PC-9 (cell line): ENCODE measurements around the gene TREML4. TPM values are rescaled to one million over a fixed set of nuclear protein-coding genes. Genes with fewer than 3 reads are reported as not detected.

Experiments used
- BruUV-seq: library from RNA; stranded (reverse); fragments of 400-500 nt; replicated peaks from 2 replicates; lab custom pipeline; 2021; lab: Mats Ljungman, UMichigan
- CTCF ChIA-PET: fragments of 300-600 bp; sonication (Branson Sonifier 250); formaldehyde crosslinking; loops from one replicate; lab custom pipeline; 2022; ENCODE audit warnings: antibody characterized with exemption; lab: Charles Lee
- POLR2A ChIA-PET: fragments of 300-600 bp; sonication (Branson Sonifier 250); formaldehyde crosslinking; loops from one replicate; lab custom pipeline; 2022; ENCODE audit warnings: antibody characterized with exemption; ENCODE audit not compliant: unreplicated experiment; lab: Charles Lee
- DNase-seq, 2 experiments: peaks; one replicate each; pipeline versions ENCODE4 v3.0.0 to v3.0.0-alpha.2; 2015 to 2022; ENCODE audit warnings: mixed read lengths in 1 of 2
- H2AFZ ChIP-seq: fragments of 200-600 bp; sonication (generic); 2 replicates; pipeline ENCODE4 v1.8.1; 2017; ENCODE audit warnings: antibody characterized with exemption
- H3F3A ChIP-seq: fragments of 200-600 bp; sonication (generic); 2 replicates; pipeline ENCODE4 v1.8.1; 2017; ENCODE audit warnings: antibody characterized with exemption, mild to moderate bottlenecking, low read depth; ENCODE audit not compliant: insufficient read depth
- H3K27ac ChIP-seq: fragments of 200-600 bp; sonication (generic); 2 replicates; pipeline ENCODE4 v1.6.1; 2016; ENCODE audit warnings: mixed run types
- H3K27me3 ChIP-seq: fragments of 200-600 bp; sonication (generic); 2 replicates; pipeline ENCODE4 v1.6.1; 2016; ENCODE audit warnings: low read depth, mixed run types; ENCODE audit not compliant: insufficient read depth
- H3K36me3 ChIP-seq: fragments of 200-600 bp; sonication (generic); 2 replicates; pipeline ENCODE4 v1.6.1; 2016; ENCODE audit warnings: low read depth, mixed run types
- H3K4me1 ChIP-seq: fragments of 200-600 bp; sonication (generic); replicated peaks from 2 replicates; pipeline ENCODE4 v1.6.1; 2016; ENCODE audit warnings: mixed run types; ENCODE audit not compliant: insufficient read depth
- H3K4me2 ChIP-seq: fragments of 200-600 bp; sonication (generic); 2 replicates; pipeline ENCODE4 v1.6.1; 2017; ENCODE audit warnings: mixed run types
- H3K4me3 ChIP-seq: fragments of 200-600 bp; sonication (generic); 2 replicates; pipeline ENCODE4 v1.6.1; 2016; ENCODE audit warnings: mixed run types
- H3K79me2 ChIP-seq: fragments of 200-600 bp; sonication (generic); 2 replicates; pipeline ENCODE4 v1.6.1; 2017; ENCODE audit warnings: low read depth, mixed run types
- H3K9me2 ChIP-seq: fragments of 200-600 bp; sonication (generic); 2 replicates; pipeline ENCODE4 v1.8.1; 2017; ENCODE audit warnings: mild to moderate bottlenecking; ENCODE audit not compliant: insufficient read depth
- H3K9me3 ChIP-seq: fragments of 200-600 bp; sonication (generic); 2 replicates; pipeline ENCODE4 v1.8.1; 2016; ENCODE audit warnings: low read depth; ENCODE audit not compliant: insufficient read depth
- H4K20me1 ChIP-seq: fragments of 200-600 bp; sonication (generic); 2 replicates; pipeline ENCODE4 v1.8.1; 2017; ENCODE audit not compliant: insufficient read depth
- EZH2 ChIP-seq: fragments of 200-600 bp; sonication (generic); IDR thresholded peaks from 2 replicates; pipeline ENCODE4 v1.8.0; 2017; ENCODE audit warnings: antibody characterized with exemption, low read depth
- intact Hi-C: fragments of 100-400 bp; cut with micrococcal nuclease; formaldehyde crosslinking; loops from one replicate; pipeline ENCODE4 v1.10.0; 2022; ENCODE audit not compliant: unreplicated experiment
- total RNA-seq: library from RNA; stranded (reverse); gene quantifications from 2 replicates; pipeline ENCODE4 v1.2.3, GENCODE V29; 2021
- TF ChIP-seq, protein P1 (sequence below): fragments of 200-600 bp; sonication (generic); conservative IDR thresholded peaks from 2 replicates; pipeline ENCODE4 v1.6.1; 2017; ENCODE audit warnings: mixed run types, antibody characterized with exemption, mild to moderate bottlenecking, moderate library complexity

Gene TREML4
- total RNA-seq, 1 experiment from 2014 or later: not detected

GRCh38 chr6:41280381-41281057 lies 52.4 kb downstream of the TREML4 start:
- 0 out of 2 replicates have a peak, but pooled peaks cover 11% of the 10 kb centered on the region for H3K27me3 ChIP-seq
- CTCF ChIA-PET: no interaction called here
- H3K27ac ChIP-seq: no peak overlapping the region
- BruUV-seq: no TSS peak
- H4K20me1 ChIP-seq: no peaks in the 10 kb centered on the region
- no peak overlapping the region for H2AFZ ChIP-seq
- H3K4me2 ChIP-seq: peak overlapping the region; percentile 16; the same call in 1 of the 2 replicates
- H3K79me2 ChIP-seq: no peaks in the 10 kb centered on the region
- H3F3A ChIP-seq: no peaks in the 10 kb centered on the region
- DNase-seq: no peak
- no peaks in the 10 kb centered on the region for H3K36me3 ChIP-seq
- no peak overlapping the region for H3K4me3 ChIP-seq
- POLR2A ChIA-PET: no interaction called here
- H3K9me3 ChIP-seq: no peaks in the 10 kb centered on the region
- H3K4me1 ChIP-seq: no peaks in the 10 kb centered on the region
- TF ChIP-seq, protein P1, sequence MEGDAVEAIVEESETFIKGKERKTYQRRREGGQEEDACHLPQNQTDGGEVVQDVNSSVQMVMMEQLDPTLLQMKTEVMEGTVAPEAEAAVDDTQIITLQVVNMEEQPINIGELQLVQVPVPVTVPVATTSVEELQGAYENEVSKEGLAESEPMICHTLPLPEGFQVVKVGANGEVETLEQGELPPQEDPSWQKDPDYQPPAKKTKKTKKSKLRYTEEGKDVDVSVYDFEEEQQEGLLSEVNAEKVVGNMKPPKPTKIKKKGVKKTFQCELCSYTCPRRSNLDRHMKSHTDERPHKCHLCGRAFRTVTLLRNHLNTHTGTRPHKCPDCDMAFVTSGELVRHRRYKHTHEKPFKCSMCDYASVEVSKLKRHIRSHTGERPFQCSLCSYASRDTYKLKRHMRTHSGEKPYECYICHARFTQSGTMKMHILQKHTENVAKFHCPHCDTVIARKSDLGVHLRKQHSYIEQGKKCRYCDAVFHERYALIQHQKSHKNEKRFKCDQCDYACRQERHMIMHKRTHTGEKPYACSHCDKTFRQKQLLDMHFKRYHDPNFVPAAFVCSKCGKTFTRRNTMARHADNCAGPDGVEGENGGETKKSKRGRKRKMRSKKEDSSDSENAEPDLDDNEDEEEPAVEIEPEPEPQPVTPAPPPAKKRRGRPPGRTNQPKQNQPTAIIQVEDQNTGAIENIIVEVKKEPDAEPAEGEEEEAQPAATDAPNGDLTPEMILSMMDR: no peak
- TF ChIP-seq EZH2: no peak
- H3K9me2 ChIP-seq: no peaks in the 10 kb centered on the region
- intact Hi-C loops: no loop called here

- no peaks in the 10 kb centered on the region for H3K27me3 ChIP-seq
- no peaks in the 10 kb centered on the region for H3K9me2 ChIP-seq
- no peak overlapping the region for H3K4me2 ChIP-seq
- H2AFZ ChIP-seq: no peak overlapping the region
- no peaks in the 10 kb centered on the region for H3F3A ChIP-seq
- TF ChIP-seq EZH2: no peak
- TF ChIP-seq, protein P1: no peak
- H3K9me3 ChIP-seq: no peaks in the 10 kb centered on the region
- H3K27ac ChIP-seq: no peak overlapping the region
- intact Hi-C loops: no loop called here
- no peaks in the 10 kb centered on the region for H3K36me3 ChIP-seq
- no peak for DNase-seq
- no peak overlapping the region for H3K4me3 ChIP-seq
- no peaks in the 10 kb centered on the region for H3K4me1 ChIP-seq
- CTCF ChIA-PET: no interaction called here
- no TSS peak for BruUV-seq
- no peaks in the 10 kb centered on the region for H4K20me1 ChIP-seq
- H3K79me2 ChIP-seq: no peaks in the 10 kb centered on the region
- POLR2A ChIA-PET: no interaction called here
Observed at GRCh38 chr6:41283600-41283999, 55.5 kb downstream of the TREML4 start.

- Histone ChIP-seq H3K4me1 (no peaks in the 10 kb centered on the region), H3F3A (no peaks in the 10 kb centered on the region), H3K79me2 (no peaks in the 10 kb centered on the region), H4K20me1 (no peaks in the 10 kb centered on the region), H3K4me2 (no peak overlapping the region), H2AFZ (no peak overlapping the region), H3K27me3 (no peaks in the 10 kb centered on the region), H3K27ac (no peak overlapping the region), H3K4me3 (no peak overlapping the region), H3K9me2 (no peaks in the 10 kb centered on the region), H3K36me3 (no peaks in the 10 kb centered on the region), H3K9me3 (no peaks in the 10 kb centered on the region)
- DNase-seq: no peak
- no TSS peak for BruUV-seq
- intact Hi-C loops: no loop called here
- ChIA-PET CTCF (no interaction called here), POLR2A (no interaction called here)
- TF ChIP-seq EZH2: no peak
- TF ChIP-seq, protein P1: no peak
Observed at GRCh38 chr6:41284726-41285125, 56.6 kb downstream of the TREML4 start.
